IPS-15b (cell line): ENCODE data around the gene LUC7L3.
"Not testable (repeated sequence)": the region's sequence is repeated elsewhere in the genome, so short reads cannot be mapped to it uniquely, and the experiment has no call there.

Experiments
- H3K27me3 ChIP-seq: one replicate; pipeline ENCODE4 v1.6.1; 2013; ENCODE audit warnings: low read length; ENCODE audit not compliant: control insufficient read depth, insufficient read depth
- H3K36me3 ChIP-seq: one replicate; pipeline ENCODE4 v1.6.1; 2013; ENCODE audit warnings: low read length; ENCODE audit not compliant: control insufficient read depth, insufficient read depth
- H3K4me1 ChIP-seq: one replicate; pipeline ENCODE4 v1.6.1; 2013; ENCODE audit warnings: mild to moderate bottlenecking, low read length; ENCODE audit not compliant: control insufficient read depth, insufficient read depth
- H3K4me3 ChIP-seq: one replicate; pipeline ENCODE4 v1.5.1; 2013; ENCODE audit warnings: low read depth, low read length
- H3K9ac ChIP-seq: one replicate; pipeline ENCODE4 v1.6.1; 2013; ENCODE audit warnings: low read depth, mild to moderate bottlenecking, low read length
- H3K9me3 ChIP-seq: one replicate; pipeline ENCODE4 v1.6.1; 2013; ENCODE audit warnings: mild to moderate bottlenecking, low read length; ENCODE audit not compliant: control insufficient read depth, insufficient read depth

LUC7L3 gene

DNA sequence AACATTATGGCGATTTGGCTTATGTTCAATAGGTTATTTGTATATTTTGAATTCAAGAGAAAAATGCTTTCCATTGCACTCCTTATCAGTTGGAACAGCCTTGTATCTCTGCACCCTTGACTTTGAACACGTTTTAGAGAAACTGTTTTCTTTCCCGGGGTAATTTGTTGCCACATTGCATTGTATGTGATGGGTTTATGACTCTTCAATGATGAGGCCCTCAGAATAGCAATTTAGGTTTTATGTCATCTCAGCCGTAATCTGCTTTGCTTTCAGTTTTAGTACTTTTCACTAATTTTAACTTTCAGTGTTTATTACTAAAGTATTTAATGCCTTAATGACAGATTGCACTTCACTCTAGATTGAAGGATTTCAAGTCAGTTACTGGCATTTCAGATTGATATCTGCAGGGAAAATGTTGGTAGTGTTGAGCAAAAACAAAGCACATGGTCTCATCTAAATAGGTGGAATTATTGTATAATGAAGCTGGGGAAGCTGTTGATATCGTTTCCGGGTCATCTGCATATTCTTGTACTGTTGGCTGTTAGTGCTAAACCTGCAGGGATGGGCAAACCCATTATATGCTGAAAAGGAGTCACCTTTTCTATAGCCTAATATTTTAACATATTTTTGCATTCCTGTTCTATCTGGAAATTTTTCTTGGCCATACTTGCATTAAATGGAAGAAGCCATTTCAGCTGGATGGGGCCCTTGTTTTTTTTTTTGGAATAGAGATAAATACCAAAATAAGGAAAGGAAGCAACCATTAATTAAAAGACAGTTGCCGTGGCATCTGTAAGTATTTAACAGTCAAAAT, 2.0 kb downstream of the LUC7L3 start:
- peak overlapping the region; percentile 97 for H3K9ac ChIP-seq
- no peaks in the 10 kb centered on the region for H3K9me3 ChIP-seq
- peaks cover 10% of the 10 kb centered on the region for H3K4me1 ChIP-seq
- H3K36me3 ChIP-seq = no peaks in the 10 kb centered on the region
- no peaks in the 10 kb centered on the region for H3K27me3 ChIP-seq
- H3K4me3 ChIP-seq = peak overlapping the region; percentile 89

- Histone ChIP-seq H3K36me3 (no peaks in the 10 kb centered on the region), H3K4me3 (peak overlapping the region; percentile 27), H3K27me3 (no peaks in the 10 kb centered on the region), H3K9ac (no peak overlapping the region), H3K9me3 (no peaks in the 10 kb centered on the region), H3K4me1 (peaks cover 15% of the 10 kb centered on the region)
Observed at GRCh38 chr17:50722746-50723145, 3.3 kb downstream of the LUC7L3 start.

- not testable (repeated sequence) for H3K36me3 ChIP-seq, H3K9ac ChIP-seq, H3K27me3 ChIP-seq, H3K4me3 ChIP-seq, H3K9me3 ChIP-seq
- peaks cover 15% of the 10 kb centered on the region for H3K4me1 ChIP-seq
Observed at GRCh38 chr17:50724622-50725021, 5.2 kb downstream of the LUC7L3 start.

GRCh38 chr17:50725769-50726655, 6.6 kb downstream of the LUC7L3 start:
- H3K9ac ChIP-seq = no peak overlapping the region
- H3K4me3 ChIP-seq = no peak overlapping the region
- no peaks in the 10 kb centered on the region for H3K27me3 ChIP-seq
- no peaks in the 10 kb centered on the region for H3K36me3 ChIP-seq
- H3K4me1 ChIP-seq = peaks cover 15% of the 10 kb centered on the region
- no peaks in the 10 kb centered on the region for H3K9me3 ChIP-seq

- Histone ChIP-seq H3K4me3 (no peak overlapping the region), H3K9me3 (no peaks in the 10 kb centered on the region), H3K9ac (no peak overlapping the region), H3K27me3 (no peaks in the 10 kb centered on the region), H3K4me1 (peaks cover 8% of the 10 kb centered on the region), H3K36me3 (no peaks in the 10 kb centered on the region)
Observed at GRCh38 chr17:50728112-50728429, 8.7 kb downstream of the LUC7L3 start.

- H3K9me3 ChIP-seq = no peaks in the 10 kb centered on the region
- H3K4me3 ChIP-seq = no peak overlapping the region
- no peaks in the 10 kb centered on the region for H3K27me3 ChIP-seq
- no peaks in the 10 kb centered on the region for H3K36me3 ChIP-seq
- peaks cover 6% of the 10 kb centered on the region for H3K4me1 ChIP-seq
- H3K9ac ChIP-seq = no peak overlapping the region
Observed at GRCh38 chr17:50728881-50729765, 9.7 kb downstream of the LUC7L3 start.

DNA sequence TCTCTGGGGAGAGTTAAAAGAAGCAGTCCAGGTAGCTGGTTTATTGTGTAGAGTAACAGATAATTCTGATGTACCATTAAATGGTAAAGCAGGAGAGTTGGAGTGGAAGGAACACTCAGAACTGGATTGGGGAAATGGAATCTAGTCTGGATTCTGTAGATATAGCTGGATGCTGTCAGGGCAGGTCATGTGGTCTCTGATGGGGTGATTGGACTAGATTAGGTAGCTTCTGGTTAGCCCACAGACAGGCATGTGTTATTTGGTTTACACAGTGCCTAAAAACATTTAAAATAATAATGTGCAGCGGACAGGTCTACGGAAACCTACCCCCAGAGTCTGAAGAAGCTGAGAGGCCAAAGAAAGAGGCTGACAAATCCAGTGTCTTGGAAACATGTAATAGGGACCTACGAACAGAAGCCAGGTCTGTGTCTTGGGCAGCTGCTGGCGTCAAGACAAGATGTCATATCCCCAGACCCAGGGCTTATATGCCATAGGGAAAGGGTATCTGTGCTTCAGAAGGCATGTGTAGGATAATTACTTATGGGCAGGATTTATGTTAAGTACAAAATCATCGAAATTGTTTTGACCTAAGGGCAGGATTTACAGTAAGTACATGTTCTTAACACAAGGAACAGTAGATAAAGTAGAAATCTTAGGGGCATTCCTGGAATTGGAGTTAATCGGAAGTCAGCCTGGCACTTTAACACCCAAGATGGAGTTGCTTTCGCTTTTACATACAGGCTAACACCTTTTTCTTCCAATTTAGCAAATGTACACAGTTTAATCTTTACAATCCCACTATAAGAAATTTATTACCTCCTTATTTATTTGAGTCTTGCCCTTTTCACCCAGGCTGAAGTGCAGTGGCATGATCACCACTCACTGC, 12.4 kb downstream of the LUC7L3 start:
- H3K27me3 ChIP-seq = no peaks in the 10 kb centered on the region
- no peaks in the 10 kb centered on the region for H3K9me3 ChIP-seq
- peaks cover 6% of the 10 kb centered on the region for H3K4me1 ChIP-seq
- H3K4me3 ChIP-seq = no peak overlapping the region
- H3K36me3 ChIP-seq = peaks cover 3% of the 10 kb centered on the region
- H3K9ac ChIP-seq = no peak overlapping the region

GRCh38 chr17:50735287-50735686, 15.9 kb downstream of the LUC7L3 start:
- H3K27me3 ChIP-seq = no peaks in the 10 kb centered on the region
- peaks cover 10% of the 10 kb centered on the region for H3K36me3 ChIP-seq
- no peaks in the 10 kb centered on the region for H3K4me1 ChIP-seq
- H3K9me3 ChIP-seq = no peaks in the 10 kb centered on the region
- no peak overlapping the region for H3K9ac ChIP-seq
- no peak overlapping the region for H3K4me3 ChIP-seq

DNA sequence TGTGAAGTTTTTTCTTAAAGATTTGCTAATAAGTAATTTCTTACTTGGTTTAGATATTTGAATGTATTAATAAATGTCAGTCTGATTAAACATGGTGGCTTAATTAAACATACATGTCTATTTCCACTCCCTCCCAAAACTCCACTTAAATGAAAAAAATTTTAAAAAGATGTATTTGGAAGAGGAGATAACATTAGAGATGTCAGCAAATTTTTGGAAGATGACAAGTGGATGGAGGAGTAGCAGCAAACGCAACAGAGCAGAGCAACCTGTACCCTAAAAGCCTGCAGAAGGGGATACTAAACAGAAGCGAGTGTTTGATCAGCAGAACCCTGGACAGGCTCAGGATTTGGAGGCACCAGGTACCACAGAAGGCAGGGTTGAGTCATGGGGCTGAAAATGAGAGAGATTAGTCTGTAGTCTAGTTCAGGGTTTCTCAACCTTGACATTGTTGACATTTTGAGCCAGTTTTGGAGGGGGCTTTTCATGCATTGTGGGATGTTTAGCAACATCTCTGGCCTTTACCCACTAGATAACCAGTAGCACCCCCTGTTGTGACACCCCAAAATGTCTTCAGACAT, 17.8 kb downstream of the LUC7L3 start:
- H3K4me1 ChIP-seq = no peaks in the 10 kb centered on the region
- no peak overlapping the region for H3K4me3 ChIP-seq
- H3K9ac ChIP-seq = no peak overlapping the region
- peaks cover 28% of the 10 kb centered on the region for H3K36me3 ChIP-seq
- no peaks in the 10 kb centered on the region for H3K9me3 ChIP-seq
- H3K27me3 ChIP-seq = no peaks in the 10 kb centered on the region

- H3K4me3 ChIP-seq = no peak overlapping the region
- H3K9me3 ChIP-seq = no peaks in the 10 kb centered on the region
- H3K36me3 ChIP-seq = peaks cover 38% of the 10 kb centered on the region
- no peaks in the 10 kb centered on the region for H3K27me3 ChIP-seq
- H3K4me1 ChIP-seq = no peaks in the 10 kb centered on the region
- no peak overlapping the region for H3K9ac ChIP-seq
Observed at GRCh38 chr17:50739098-50739497, 19.7 kb downstream of the LUC7L3 start.
